ENCODE measurements around the gene CAMTA1.

DNA sequence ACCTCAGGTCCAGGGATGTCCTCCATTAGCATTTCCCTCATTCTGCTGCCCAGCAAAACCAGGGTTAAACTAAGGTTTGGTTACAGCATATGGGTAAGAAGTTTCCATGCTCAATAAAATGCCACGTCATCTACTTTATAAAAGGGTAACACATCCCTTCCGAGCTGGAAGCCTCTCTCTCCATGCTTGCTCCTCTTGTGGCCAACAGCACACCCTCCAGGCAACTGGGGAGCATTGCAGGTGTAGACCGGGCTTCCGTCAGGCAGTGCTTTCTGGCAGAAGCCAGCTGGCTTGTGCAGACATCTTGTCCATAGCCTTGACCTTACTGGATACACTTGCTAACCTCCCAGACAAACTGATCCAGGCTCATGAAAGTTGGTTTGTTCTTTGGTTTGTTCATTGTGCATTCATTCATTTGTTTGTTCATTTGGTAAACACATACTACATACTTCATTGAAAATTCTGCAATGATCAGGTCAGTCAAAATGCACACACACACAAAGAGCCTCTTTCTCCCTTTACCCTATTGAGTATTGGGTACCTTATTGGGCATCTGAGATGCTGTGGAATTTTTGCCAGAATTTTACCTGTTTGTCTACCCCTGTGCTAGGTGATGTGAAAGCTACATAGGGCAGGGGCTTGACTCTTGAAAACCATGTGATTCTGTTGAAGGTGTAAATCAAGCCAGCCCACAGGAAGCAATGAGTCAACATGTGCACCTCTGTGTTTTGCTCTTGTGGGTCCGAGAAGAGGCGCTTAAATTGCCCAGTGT, 422.8 kb downstream of the CAMTA1 start:
- TF ChIP-seq ZBTB7A (tag by site-specific recombination; IDR thresholded peaks at IDR 0.05; ENCODE audit: low read depth): no peak
- TF ChIP-seq, protein P1, sequence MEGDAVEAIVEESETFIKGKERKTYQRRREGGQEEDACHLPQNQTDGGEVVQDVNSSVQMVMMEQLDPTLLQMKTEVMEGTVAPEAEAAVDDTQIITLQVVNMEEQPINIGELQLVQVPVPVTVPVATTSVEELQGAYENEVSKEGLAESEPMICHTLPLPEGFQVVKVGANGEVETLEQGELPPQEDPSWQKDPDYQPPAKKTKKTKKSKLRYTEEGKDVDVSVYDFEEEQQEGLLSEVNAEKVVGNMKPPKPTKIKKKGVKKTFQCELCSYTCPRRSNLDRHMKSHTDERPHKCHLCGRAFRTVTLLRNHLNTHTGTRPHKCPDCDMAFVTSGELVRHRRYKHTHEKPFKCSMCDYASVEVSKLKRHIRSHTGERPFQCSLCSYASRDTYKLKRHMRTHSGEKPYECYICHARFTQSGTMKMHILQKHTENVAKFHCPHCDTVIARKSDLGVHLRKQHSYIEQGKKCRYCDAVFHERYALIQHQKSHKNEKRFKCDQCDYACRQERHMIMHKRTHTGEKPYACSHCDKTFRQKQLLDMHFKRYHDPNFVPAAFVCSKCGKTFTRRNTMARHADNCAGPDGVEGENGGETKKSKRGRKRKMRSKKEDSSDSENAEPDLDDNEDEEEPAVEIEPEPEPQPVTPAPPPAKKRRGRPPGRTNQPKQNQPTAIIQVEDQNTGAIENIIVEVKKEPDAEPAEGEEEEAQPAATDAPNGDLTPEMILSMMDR (tag by site-specific recombination; IDR thresholded peaks at IDR 0.05): peak; percentile 44; the same call in 1 of the 2 replicates
- TF ChIP-seq ZNF76 (tag by site-specific recombination; IDR thresholded peaks at IDR 0.05; ENCODE audit: borderline replicate concordance, low read depth): no peak
- TF ChIP-seq, protein P2, sequence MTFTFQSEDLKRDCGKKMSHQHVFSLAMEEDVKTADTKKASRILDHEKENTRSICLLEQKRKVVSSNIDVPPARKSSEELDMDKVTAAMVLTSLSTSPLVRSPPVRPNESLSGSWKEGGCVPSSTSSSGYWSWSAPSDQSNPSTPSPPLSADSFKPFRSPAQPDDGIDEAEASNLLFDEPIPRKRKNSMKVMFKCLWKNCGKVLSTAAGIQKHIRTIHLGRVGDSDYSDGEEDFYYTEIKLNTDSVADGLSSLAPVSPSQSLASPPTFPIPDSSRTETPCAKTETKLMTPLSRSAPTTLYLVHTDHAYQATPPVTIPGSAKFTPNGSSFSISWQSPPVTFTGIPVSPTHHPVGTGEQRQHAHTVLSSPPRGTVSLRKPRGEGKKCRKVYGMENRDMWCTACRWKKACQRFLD (tag by site-specific recombination; IDR thresholded peaks at IDR 0.05): no peak
- no peak for TF ChIP-seq ZBTB21 (tag by site-specific recombination; IDR thresholded peaks at IDR 0.05)
- no peak for TF ChIP-seq ZNF121 (tag by site-specific recombination; IDR thresholded peaks at IDR 0.05)

Measured in HEK293 (cell line).